Stimulated activated memory B cell treated with anti-CD40 and anti-IgM and Interleukin-4, amounts not matched to agents 10 μg/mL and 1 μg/mL and 100 μg/mL, for 72 hours (primary cell): ENCODE data around the gene AP4S1.
"Not testable (repeated sequence)": the region's sequence is repeated elsewhere in the genome, so short reads cannot be mapped to it uniquely, and the experiment has no call there.

Experiments used
- ATAC-seq: fragments of 150-1000 bp; cut with Tn5 transposase; 2 replicates; pipeline ENCODE4 v1.10.0; 2021
- H3K27ac Mint-ChIP-seq: one replicate; pipeline ENCODE4 v1.8.0; 2022; ENCODE audit warnings: mild to moderate bottlenecking, mixed read lengths
- H3K27me3 Mint-ChIP-seq: one replicate; pipeline ENCODE4 v1.8.0; 2022; ENCODE audit warnings: mixed read lengths
- H3K36me3 Mint-ChIP-seq: one replicate; pipeline ENCODE4 v1.8.0; 2022; ENCODE audit warnings: mixed read lengths
- H3K4me1 Mint-ChIP-seq: one replicate; pipeline ENCODE4 v1.8.0; 2022; ENCODE audit warnings: mixed read lengths
- H3K4me3 Mint-ChIP-seq: one replicate; pipeline ENCODE4 v1.8.0; 2022; ENCODE audit warnings: mild to moderate bottlenecking, moderate library complexity, mixed read lengths
- H3K9me3 Mint-ChIP-seq: one replicate; pipeline ENCODE4 v1.8.0; 2022; ENCODE audit warnings: mixed read lengths

The AP4S1 gene

DNA sequence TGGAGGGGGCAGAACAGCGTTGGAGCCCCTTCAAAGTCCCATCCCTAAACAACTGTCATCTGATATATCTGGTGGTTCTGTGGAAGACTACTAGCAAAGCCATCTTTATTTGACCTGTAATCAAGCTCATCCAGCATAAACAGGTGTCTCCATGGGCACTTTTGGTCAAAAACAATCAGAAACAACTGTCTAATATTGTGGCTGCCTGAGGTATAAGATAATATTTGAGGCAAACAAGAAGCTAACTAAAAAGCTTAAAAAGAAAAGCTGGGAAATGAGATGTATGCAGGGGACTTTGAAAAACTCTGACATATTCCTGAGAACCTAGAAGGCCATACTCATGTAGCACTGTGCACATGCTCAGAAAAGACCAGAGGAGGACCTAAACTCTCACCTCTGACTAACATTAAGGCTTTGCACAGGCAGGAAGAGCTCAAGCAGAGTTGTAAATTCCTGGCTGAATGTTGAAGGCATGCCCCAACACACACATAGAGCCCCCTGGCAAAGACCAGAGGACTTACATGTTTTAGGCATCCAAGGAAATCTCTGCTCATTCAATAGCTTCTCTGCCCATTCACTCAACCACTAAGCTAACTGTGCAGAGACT is 27.2 kb upstream of the AP4S1 start:
- no peak for ATAC-seq
- peaks cover 38% of the 10 kb centered on the region for H3K4me1 Mint-ChIP-seq
- H3K36me3 Mint-ChIP-seq: peaks cover 53% of the 10 kb centered on the region
- H3K27me3 Mint-ChIP-seq: no peaks in the 10 kb centered on the region
- H3K9me3 Mint-ChIP-seq: peaks cover 4% of the 10 kb centered on the region
- H3K4me3 Mint-ChIP-seq: no peak overlapping the region
- no peak overlapping the region for H3K27ac Mint-ChIP-seq

DNA sequence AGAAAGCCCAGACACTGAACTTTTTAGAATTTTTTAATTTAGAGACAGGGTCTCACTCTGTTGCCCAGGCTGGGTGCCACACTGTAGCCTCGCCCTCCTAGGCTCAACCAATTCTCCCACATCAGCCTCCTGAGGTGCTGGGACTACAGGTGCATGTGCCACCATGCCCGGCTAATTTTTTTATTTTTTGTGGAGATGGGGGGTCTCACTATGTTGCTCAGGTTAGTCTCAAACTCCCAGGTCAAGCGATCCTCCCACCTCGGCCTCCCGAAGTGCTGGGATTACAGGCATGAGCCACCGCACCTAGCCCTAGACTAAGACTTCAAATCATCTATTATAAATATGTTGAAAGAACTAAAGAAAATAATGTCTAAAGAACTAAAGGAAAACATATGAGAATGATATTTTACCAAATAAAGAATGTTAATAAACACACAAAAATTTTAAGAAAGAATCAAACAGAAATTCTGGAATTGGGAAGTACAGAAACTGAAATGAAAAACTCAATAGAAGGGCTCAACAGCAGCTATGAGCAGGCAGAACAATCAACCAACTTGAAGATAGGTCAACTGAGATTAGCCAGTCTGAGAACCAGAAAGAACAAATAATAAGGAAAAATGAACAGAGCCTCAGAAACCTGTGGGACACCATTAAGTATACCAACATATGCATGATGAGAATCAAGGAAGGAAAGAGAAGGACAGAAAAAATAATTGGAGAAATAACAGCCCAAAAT is 26.2 kb upstream of the AP4S1 start:
- Mint-ChIP-seq H3K36me3 (peaks cover 53% of the 10 kb centered on the region), H3K27ac (no peak overlapping the region), H3K27me3 (no peaks in the 10 kb centered on the region), H3K9me3 (peaks cover 4% of the 10 kb centered on the region), H3K4me1 (peaks cover 38% of the 10 kb centered on the region), H3K4me3 (no peak overlapping the region)
- no peak for ATAC-seq

DNA sequence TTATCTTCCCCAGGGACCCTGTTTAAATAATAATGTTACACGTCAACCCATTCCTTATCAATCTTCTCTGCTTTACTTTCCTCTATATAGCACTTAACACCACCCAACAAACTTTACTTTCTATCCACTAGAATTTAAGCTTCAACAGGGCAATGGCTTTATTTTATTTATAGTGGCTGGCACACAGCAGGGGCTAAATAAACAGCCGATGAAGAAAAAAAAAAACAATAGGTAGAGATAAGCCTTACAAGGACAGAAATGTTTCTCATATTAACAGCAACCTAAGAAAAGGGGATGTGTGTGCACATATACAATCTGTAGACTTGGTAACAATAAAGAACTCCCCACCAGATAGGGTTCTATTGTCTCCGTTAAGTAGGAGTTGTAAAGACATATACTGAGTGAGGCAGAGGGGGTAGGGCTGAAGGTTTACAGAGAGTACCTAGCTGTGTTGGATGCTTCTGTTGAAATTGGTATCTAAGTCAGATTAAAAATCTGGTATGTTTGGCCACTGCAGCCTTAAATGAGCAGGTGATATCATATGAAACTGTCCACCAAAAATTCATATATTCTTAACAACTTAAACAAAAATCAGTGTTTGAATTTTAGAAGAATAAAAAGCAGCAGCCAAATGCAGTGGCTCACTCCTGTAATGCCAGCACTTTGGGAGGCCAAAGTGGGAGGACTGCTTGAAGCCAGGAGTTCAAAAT is 24.7 kb upstream of the AP4S1 start:
- Mint-ChIP-seq H3K4me3 (no peak overlapping the region), H3K27ac (no peak overlapping the region), H3K27me3 (no peaks in the 10 kb centered on the region), H3K9me3 (peaks cover 4% of the 10 kb centered on the region), H3K4me1 (peaks cover 25% of the 10 kb centered on the region), H3K36me3 (peaks cover 67% of the 10 kb centered on the region)
- ATAC-seq: no peak

DNA sequence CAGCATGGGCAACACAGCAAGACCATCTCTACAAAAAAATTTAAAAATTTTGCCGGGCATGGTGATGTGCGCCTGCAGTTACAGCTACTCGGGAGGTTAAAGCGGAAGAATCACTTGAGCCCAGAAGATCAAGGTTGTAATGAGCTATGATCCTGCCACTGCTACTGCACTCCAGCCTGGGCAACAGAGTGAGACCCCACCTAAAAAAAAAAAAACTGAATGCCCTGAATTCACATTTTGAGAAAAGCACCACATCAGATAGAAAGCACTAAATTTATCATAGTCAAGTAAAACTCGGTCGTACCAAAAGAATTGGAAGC is 24.1 kb upstream of the AP4S1 start:
- H3K27me3 Mint-ChIP-seq: no peaks in the 10 kb centered on the region
- H3K36me3 Mint-ChIP-seq: peaks cover 72% of the 10 kb centered on the region
- H3K4me3 Mint-ChIP-seq: no peak overlapping the region
- peaks cover 4% of the 10 kb centered on the region for H3K9me3 Mint-ChIP-seq
- H3K4me1 Mint-ChIP-seq: peaks cover 20% of the 10 kb centered on the region
- ATAC-seq: no peak
- no peak overlapping the region for H3K27ac Mint-ChIP-seq

DNA sequence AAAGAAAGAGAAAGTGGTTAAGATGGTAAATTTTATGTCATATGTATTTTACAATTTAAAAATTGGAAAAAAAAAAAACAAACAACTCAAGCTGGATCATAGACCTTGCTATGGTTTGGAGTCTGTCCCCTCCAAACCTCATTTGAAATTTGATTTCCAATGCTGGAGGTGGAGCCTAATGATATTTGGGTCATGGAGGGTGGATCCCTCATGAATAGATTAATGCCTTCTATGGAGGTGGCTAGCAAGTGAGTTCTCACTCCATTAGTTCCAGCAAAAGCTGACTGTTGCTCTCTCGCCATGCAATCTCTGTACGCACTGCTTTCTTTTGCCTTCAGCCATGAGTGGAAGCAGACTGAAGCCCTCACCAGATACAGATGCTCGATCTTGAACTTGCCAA is 22.2 kb upstream of the AP4S1 start:
- peaks cover 65% of the 10 kb centered on the region for H3K36me3 Mint-ChIP-seq
- no peak for ATAC-seq
- H3K27me3 Mint-ChIP-seq: no peaks in the 10 kb centered on the region
- peaks cover 7% of the 10 kb centered on the region for H3K4me1 Mint-ChIP-seq
- H3K4me3 Mint-ChIP-seq: no peak overlapping the region
- H3K27ac Mint-ChIP-seq: no peak overlapping the region
- peaks cover 4% of the 10 kb centered on the region for H3K9me3 Mint-ChIP-seq

DNA sequence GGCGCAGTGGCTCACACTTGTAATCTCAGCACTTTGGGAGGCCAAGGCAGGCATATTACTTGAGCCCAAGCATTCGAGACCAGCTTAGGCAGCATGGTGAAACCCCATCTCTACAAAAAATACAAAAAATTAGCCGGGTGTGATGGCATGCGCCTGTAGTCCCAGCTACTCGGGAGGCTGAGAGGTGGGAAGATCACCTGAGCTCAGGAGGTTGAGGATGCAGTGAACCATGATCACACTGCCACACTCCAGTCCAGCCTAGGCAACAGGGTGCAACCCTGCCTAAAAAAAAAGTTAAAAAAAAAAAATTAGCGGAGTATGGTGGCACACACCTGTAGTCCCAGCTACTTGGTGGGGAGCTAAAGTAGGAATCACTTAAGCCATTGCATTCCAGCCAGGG is 21.4 kb upstream of the AP4S1 start:
- H3K27me3 Mint-ChIP-seq, H3K9me3 Mint-ChIP-seq, H3K27ac Mint-ChIP-seq, H3K4me3 Mint-ChIP-seq, H3K4me1 Mint-ChIP-seq, ATAC-seq: not testable (repeated sequence)
- peaks cover 58% of the 10 kb centered on the region for H3K36me3 Mint-ChIP-seq

DNA sequence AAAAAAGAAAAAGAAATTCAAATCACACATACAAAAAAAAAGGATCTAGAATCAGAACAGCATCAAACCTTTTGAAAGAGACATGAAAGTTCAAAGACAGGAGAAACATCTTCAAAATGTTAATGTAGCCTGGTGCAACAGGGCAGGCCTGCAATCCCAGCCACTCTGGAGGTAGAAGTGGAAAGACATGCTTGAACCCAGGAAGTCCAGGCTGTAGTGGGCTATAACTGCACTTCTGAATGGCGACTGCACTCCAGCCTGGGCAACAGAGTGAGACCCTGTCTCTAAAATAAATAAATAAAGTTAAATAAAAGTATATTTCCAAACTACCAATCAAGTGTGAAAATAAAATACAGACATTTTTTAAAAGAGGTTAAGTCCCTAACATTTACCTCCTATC is 18.7 kb upstream of the AP4S1 start:
- H3K27me3 Mint-ChIP-seq: no peaks in the 10 kb centered on the region
- peak overlapping the region; percentile 58 for H3K27ac Mint-ChIP-seq
- H3K9me3 Mint-ChIP-seq: no peaks in the 10 kb centered on the region
- no peak for ATAC-seq
- peaks cover 31% of the 10 kb centered on the region for H3K36me3 Mint-ChIP-seq
- H3K4me1 Mint-ChIP-seq: no peaks in the 10 kb centered on the region
- H3K4me3 Mint-ChIP-seq: no peak overlapping the region

DNA sequence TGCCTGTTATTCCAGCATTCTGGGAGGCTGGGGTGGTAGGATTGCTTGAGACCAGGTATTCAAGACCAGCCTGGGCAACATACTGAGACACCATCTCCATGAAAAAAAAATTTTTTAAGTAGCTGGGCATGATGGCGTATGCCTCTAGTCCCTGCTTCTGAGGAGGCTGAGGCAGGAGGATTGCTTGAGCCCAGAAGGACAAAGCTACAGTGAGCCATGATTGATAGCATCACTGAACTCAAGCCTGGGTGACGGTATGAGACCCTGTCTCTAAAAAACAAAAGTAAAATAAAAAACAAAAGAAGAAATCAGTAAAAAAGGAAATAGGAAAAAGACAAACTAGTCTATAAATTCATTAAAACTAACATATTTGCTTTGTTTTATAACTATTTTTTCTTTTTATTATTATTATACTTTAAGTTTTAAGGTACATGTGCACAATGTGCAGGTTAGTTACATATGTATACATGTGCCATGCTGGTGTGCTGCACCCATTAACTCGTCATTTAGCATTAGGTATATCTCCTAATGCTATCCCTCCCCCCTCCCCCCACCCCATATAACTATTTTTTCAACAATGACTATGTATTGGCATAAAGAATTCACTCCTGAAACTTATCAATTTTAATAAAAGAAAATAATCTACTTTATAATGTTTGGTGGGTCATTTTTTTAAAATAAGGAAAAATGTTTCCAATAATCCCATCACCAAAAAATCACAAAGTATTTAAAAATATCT is 15.4 kb upstream of the AP4S1 start:
- Mint-ChIP-seq H3K4me1 (no peaks in the 10 kb centered on the region), H3K4me3 (no peak overlapping the region), H3K27me3 (no peaks in the 10 kb centered on the region), H3K9me3 (no peaks in the 10 kb centered on the region), H3K27ac (no peak overlapping the region), H3K36me3 (peaks cover 32% of the 10 kb centered on the region)
- ATAC-seq: no peak

DNA sequence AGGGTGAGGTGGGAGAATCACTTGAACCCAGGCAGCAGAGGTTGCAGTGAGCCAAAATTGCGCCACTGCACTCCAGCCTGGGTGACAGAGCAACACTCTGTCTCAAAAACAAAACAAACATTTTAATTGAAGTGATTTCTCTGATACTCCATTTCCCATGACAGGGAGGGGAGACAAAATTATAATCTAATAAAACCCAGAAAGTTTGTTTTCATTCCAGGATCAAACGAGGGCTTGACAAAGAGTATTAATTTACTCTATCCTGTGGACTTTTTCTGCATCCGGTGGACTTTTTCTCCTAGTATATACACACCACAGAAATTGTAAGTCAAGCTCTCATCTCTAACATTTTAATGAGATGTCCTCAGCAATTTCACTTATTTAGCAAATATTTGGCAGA is 14.5 kb upstream of the AP4S1 start:
- Mint-ChIP-seq H3K27me3 (no peaks in the 10 kb centered on the region), H3K4me3 (no peak overlapping the region), H3K9me3 (no peaks in the 10 kb centered on the region), H3K4me1 (peaks cover 5% of the 10 kb centered on the region), H3K36me3 (peaks cover 25% of the 10 kb centered on the region), H3K27ac (no peak overlapping the region)
- ATAC-seq: no peak

DNA sequence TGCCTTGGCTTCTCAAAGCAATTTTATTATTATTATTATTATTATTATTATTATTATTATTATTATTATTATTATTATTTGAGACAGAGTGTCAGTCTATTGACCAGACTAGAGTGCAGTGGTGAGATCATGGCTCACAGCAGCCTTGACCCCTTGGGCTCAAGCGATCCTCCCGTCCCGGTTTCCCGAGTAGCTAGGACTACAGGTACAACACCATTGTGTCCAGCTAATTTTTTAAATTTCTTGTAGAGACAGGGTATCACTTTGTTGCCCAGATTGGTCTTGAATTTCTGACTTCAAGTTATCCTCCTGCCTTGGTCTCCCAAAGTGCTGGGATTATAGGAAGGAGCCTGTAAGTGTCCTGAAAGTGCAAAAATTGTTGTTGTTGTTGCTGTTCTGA is 11.6 kb upstream of the AP4S1 start:
- Mint-ChIP-seq H3K27ac (no peak overlapping the region), H3K9me3 (no peaks in the 10 kb centered on the region), H3K36me3 (peaks cover 22% of the 10 kb centered on the region), H3K27me3 (no peaks in the 10 kb centered on the region), H3K4me3 (no peak overlapping the region), H3K4me1 (peaks cover 10% of the 10 kb centered on the region)
- no peak for ATAC-seq

DNA sequence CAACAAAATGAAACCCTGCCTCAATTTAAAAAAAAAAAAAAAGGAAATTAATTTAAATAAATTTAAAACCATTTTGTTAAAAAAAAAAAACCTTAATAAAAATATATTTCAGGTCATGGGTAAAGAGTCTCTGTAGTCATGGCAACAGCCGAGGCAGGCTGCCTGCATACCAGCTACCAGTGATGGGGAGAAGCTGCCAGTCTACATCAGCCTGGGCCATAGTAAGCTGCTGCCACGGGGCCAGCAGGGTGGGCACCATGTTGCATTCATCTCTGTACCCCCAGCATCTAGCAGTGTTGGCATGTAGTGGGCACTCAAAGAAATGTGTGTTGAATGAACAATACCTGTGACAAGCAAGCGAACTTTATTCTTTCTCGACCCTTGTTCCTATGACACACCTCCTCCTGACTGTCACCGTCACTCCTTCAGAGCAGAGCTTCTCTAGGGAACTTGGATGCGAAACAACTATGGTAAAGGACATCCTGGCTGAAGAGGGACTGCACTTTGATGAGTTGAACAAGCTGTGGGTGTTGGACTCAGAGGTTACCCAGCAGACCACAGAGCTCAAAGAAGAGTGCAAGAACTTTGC is 7.3 kb upstream of the AP4S1 start:
- H3K27ac Mint-ChIP-seq: no peak overlapping the region
- no peaks in the 10 kb centered on the region for H3K27me3 Mint-ChIP-seq
- no peak for ATAC-seq
- H3K4me1 Mint-ChIP-seq: peaks cover 16% of the 10 kb centered on the region
- peaks cover 22% of the 10 kb centered on the region for H3K36me3 Mint-ChIP-seq
- no peak overlapping the region for H3K4me3 Mint-ChIP-seq
- no peaks in the 10 kb centered on the region for H3K9me3 Mint-ChIP-seq

DNA sequence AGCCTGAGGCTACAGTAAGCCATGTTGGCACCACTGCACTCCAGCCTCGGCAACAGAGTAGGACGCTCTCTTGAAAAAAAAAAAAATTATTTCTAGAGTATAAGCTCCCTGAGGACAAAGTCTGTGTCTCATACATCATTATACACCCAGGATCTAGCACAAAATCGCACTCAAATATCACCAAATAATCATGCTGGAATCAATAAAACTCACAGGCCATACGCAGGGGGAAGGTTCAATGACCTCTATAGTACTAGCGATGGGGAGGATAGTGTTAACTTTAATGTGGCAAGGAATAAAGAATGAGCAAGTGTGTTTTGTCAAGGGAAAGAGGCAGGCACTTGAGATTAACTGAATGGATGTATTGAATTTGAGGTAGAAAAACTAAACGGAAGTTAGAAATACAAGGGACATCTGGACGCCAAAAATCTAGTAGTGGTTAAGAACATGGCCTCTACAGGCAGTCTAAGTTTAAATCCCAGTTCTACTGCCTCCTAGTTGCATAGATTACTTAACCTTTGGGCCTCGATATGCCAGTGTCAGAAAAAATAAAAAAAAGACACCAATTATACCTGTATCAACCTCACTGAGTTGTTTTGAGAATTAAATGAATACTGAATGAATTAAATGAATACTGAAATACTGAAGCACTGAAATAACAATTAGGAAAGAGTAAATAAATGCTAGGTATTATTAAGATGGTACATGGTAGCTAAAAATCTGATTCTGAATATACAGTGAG is 4.4 kb upstream of the AP4S1 start:
- no peaks in the 10 kb centered on the region for H3K9me3 Mint-ChIP-seq
- peaks cover 32% of the 10 kb centered on the region for H3K4me1 Mint-ChIP-seq
- H3K36me3 Mint-ChIP-seq: peaks cover 18% of the 10 kb centered on the region
- H3K4me3 Mint-ChIP-seq: no peak overlapping the region
- no peaks in the 10 kb centered on the region for H3K27me3 Mint-ChIP-seq
- H3K27ac Mint-ChIP-seq: no peak overlapping the region
- ATAC-seq: no peak

DNA sequence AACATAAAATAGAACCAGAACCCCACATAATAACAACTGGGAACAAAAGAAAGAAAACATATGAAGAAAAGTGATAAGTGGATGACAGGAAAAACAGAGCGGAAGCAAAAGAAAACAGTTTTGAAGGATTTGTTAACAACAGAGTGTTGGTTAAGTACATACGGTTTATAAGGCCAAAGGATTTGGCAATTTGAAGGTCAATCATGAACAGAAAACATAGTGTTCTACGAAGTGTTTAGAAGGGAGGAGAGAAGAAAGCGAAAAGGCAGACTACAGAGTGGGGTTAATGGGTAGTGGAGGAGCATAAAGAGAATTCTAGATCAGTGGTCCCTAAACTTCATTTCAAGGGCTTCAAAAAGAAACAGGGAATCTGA is 3.9 kb upstream of the AP4S1 start:
- H3K4me1 Mint-ChIP-seq: peaks cover 29% of the 10 kb centered on the region
- ATAC-seq: no peak
- H3K27ac Mint-ChIP-seq: no peak overlapping the region

DNA sequence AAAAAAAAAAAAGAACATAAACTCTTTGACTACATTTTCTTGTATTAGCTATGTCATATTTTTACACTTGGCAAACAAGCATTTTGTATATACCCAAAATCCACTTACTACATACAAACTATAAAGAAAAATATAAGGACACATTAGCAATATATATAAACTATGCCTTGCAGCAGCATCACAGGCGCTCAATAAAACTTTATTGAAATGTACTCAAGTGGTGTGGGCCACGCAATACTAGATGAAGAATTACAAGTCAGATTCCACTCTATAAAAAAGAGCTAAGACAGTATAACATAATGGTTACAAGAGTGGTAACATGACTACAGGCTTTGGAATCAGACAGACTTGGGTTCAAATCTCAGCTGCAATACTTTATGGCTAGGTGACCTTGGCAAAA is 3.1 kb upstream of the AP4S1 start:
- H3K4me3 Mint-ChIP-seq: no peak overlapping the region
- no peaks in the 10 kb centered on the region for H3K27me3 Mint-ChIP-seq

More for the DNA sequence above, 3.9 kb upstream of the AP4S1 start:
- Mint-ChIP-seq H3K36me3 (peaks cover 15% of the 10 kb centered on the region), H3K4me3 (no peak overlapping the region), H3K27me3 (no peaks in the 10 kb centered on the region), H3K9me3 (no peaks in the 10 kb centered on the region)

More for the DNA sequence above, 3.1 kb upstream of the AP4S1 start:
- Mint-ChIP-seq H3K4me1 (peaks cover 37% of the 10 kb centered on the region), H3K9me3 (no peaks in the 10 kb centered on the region), H3K36me3 (peaks cover 15% of the 10 kb centered on the region), H3K27ac (peak overlapping the region; percentile 98)
- no peak for ATAC-seq
